WTC11 (cell line): ENCODE results near the gene PIGK. TPM values are rescaled to one million over a fixed set of nuclear protein-coding genes. Genes with fewer than 3 reads are reported as not detected.

Source experiments
- ATAC-seq: fragments of 200-7000 bp; cut with Tn5 transposase; 2 replicates; pipeline ENCODE4 v1.10.0; 2021; ENCODE audit warnings: mild to moderate bottlenecking, moderate library complexity
- CTCF ChIA-PET: fragments of 300-600 bp; sonication (Branson Sonifier 250); formaldehyde crosslinking; loops from one replicate; lab custom pipeline; 2021; ENCODE audit warnings: antibody characterized with exemption; lab: Charles Lee
- POLR2A ChIA-PET: fragments of 350-600 bp; sonication (Branson Sonifier 250); formaldehyde crosslinking; loops from one replicate; lab custom pipeline; 2021; ENCODE audit warnings: antibody characterized with exemption; lab: Charles Lee
- DNase-seq: peaks from one replicate; pipeline ENCODE4 v3.0.0; 2021; ENCODE audit warnings: low spot score
- H3K27ac Mint-ChIP-seq: 2 replicates; pipeline ENCODE4 v1.8.0; 2021; ENCODE audit warnings: mixed read lengths
- H3K27me3 Mint-ChIP-seq: 2 replicates; pipeline ENCODE4 v1.8.0; 2021; ENCODE audit warnings: low read depth, mild to moderate bottlenecking, moderate library complexity, mixed read lengths
- H3K36me3 Mint-ChIP-seq: 2 replicates; pipeline ENCODE4 v1.8.0; 2021; ENCODE audit warnings: mixed read lengths
- H3K4me1 Mint-ChIP-seq: 2 replicates; pipeline ENCODE4 v1.8.0; 2022; ENCODE audit warnings: mixed read lengths
- H3K4me3 Mint-ChIP-seq: 2 replicates; pipeline ENCODE4 v1.8.0; 2021; ENCODE audit warnings: mild to moderate bottlenecking, moderate library complexity, mixed read lengths
- H3K9me3 Mint-ChIP-seq: 2 replicates; pipeline ENCODE4 v1.8.0; 2021; ENCODE audit warnings: mixed read lengths
- CBFB ChIP-seq: sonication (generic); formaldehyde crosslinking; IDR thresholded peaks from 2 replicates; pipeline ENCODE4 v1.8.1; 2022; ENCODE audit warnings: mild to moderate bottlenecking, low read depth, missing genetic modification reagents
- ELF4 ChIP-seq: sonication (generic); formaldehyde crosslinking; IDR thresholded peaks from 2 replicates; pipeline ENCODE4 v1.8.1; 2022; ENCODE audit warnings: low read depth, mild to moderate bottlenecking, moderate library complexity, missing genetic modification reagents
- GABPB1 ChIP-seq: sonication (generic); formaldehyde crosslinking; IDR thresholded peaks from 2 replicates; pipeline ENCODE4 v1.8.1; 2023; ENCODE audit warnings: mild to moderate bottlenecking, missing genetic modification reagents
- JAZF1 ChIP-seq: fragments of 250-450 bp; sonication (Bioruptor Pico); IDR thresholded peaks from 2 replicates; pipeline ENCODE4 v1.9.0; 2021; ENCODE audit warnings: moderate library complexity, mild to moderate bottlenecking, inconsistent platforms
- MXD4 ChIP-seq: fragments of 250-450 bp; sonication (Bioruptor Pico); IDR thresholded peaks from 2 replicates; pipeline ENCODE4 v1.8.0; 2021; ENCODE audit warnings: mild to moderate bottlenecking, moderate library complexity, borderline replicate concordance
- OVOL2 ChIP-seq: fragments of 250-450 bp; sonication (Bioruptor Pico); IDR thresholded peaks from 2 replicates; pipeline ENCODE4 v1.9.0; 2021; ENCODE audit warnings: mild to moderate bottlenecking, borderline replicate concordance
- TEAD4 ChIP-seq: sonication (generic); formaldehyde crosslinking; IDR thresholded peaks from 2 replicates; pipeline ENCODE4 v1.8.0; 2022; ENCODE audit warnings: mild to moderate bottlenecking, missing genetic modification reagents
- TP53 ChIP-seq: sonication (generic); formaldehyde crosslinking; IDR thresholded peaks from 2 replicates; pipeline ENCODE4 v1.8.1; 2023; ENCODE audit warnings: mild to moderate bottlenecking, missing genetic modification reagents
- USF2 ChIP-seq: sonication (generic); formaldehyde crosslinking; IDR thresholded peaks from 2 replicates; pipeline ENCODE4 v1.8.1; 2023; ENCODE audit warnings: mild to moderate bottlenecking, missing genetic modification reagents, moderate library complexity
- ZBTB43 ChIP-seq: sonication (generic); formaldehyde crosslinking; IDR thresholded peaks from 2 replicates; pipeline ENCODE4 v1.8.1; 2023; ENCODE audit warnings: mild to moderate bottlenecking, missing genetic modification reagents
- ZMAT4 ChIP-seq: fragments of 250-450 bp; sonication (Bioruptor Pico); IDR thresholded peaks from 2 replicates; pipeline ENCODE4 v1.9.0; 2021; ENCODE audit warnings: mild to moderate bottlenecking
- ZNF416 ChIP-seq: fragments of 250-450 bp; sonication (Bioruptor Pico); IDR thresholded peaks from 2 replicates; pipeline ENCODE4 v1.9.0; 2021; ENCODE audit warnings: mild to moderate bottlenecking, inconsistent platforms
- ZNF512 ChIP-seq: sonication (generic); formaldehyde crosslinking; IDR thresholded peaks from 2 replicates; pipeline ENCODE4 v1.8.1; 2022; ENCODE audit warnings: missing genetic modification reagents, borderline replicate concordance
- total RNA-seq: library from RNA; stranded (reverse); gene quantifications from 3 replicates; pipeline ENCODE4 v1.2.3, GENCODE V29; 2021
- TF ChIP-seq, protein P1 (sequence below): fragments of 250-450 bp; sonication (Bioruptor Pico); conservative IDR thresholded peaks from 2 replicates; pipeline ENCODE4 v1.9.0; 2021; ENCODE audit warnings: mild to moderate bottlenecking
- TF ChIP-seq, protein P2 (sequence below): sonication (generic); formaldehyde crosslinking; IDR thresholded peaks from 2 replicates; pipeline ENCODE4 v1.8.1; 2023; ENCODE audit warnings: mild to moderate bottlenecking, missing genetic modification reagents

The PIGK gene
- total RNA-seq, 1 experiment from 2014 or later = 20.5 TPM

DNA sequence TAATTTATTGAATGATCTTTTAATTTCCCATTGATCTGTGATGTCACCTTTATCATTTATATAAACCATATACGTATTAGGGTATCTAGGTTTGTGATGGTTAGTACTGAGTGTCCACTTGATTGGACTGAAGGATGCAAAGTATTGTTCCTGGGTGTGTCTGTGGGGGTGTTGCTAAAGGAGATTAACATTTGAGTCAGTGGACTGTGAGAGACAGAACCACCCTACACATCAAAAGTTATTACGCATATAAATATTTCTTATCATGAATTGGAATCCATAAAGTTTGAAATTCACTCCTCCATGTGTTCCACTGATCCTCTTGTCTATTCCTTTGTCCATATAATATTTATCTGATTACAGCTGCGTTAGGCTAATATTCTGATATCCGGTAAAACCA lies 100.5 kb downstream of the PIGK start (continued):
- TF ChIP-seq, protein P1, sequence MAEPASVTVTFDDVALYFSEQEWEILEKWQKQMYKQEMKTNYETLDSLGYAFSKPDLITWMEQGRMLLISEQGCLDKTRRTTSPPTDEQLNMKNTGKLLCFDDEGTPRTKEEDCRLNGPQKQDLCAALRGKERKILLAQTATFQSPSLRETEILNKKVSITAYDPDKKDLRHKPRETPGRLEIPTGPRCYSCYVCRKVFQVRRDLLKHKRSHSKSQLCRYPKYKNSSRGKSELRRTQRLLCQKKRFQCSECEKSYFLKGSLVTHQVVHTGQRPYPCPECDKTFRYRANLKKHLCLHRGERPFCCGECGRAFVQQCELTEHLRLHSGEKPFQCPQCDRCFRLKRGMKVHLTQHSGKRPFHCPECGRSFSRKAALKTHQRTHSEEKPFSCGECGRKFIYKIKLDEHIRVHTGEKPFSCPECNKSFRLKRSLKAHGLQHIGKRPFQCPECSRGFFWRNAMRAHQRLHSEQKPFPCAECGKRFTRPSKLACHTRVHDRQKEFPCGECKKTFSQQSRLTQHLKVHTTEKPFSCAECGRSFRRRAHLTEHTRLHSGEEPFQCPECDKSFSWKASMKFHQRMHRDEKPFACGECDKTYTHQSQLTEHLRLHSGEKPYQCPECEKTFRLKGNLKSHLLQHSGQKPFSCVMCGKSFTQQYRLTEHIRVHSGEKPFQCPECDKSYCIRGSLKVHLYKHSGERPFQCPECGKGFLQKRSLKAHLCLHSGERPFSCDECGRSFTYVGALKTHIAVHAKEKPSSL = no peak
- TF ChIP-seq GABPB1 (CRISPR knock-in tag) = no peak
- TF ChIP-seq ZNF416 (CRISPR knock-in tag) = no peak

- peaks cover 3% of the 10 kb centered on the region; the same call in 1 of the 2 replicates for H3K36me3 Mint-ChIP-seq
- no peak overlapping the region for H3K4me3 Mint-ChIP-seq
- ChIA-PET POLR2A (no interaction called here), CTCF (no interaction called here)
- no peaks in the 10 kb centered on the region for H3K4me1 Mint-ChIP-seq
- no peaks in the 10 kb centered on the region for H3K27me3 Mint-ChIP-seq
- DNase-seq = no peak
- TF ChIP-seq, protein P1 = no peak
- TF ChIP-seq ZBTB43 (CRISPR knock-in tag) (no peak), TP53 (CRISPR knock-in tag) (no peak), MXD4 (no peak), ZNF512 (no peak), TEAD4 (CRISPR knock-in tag) (no peak), CBFB (CRISPR knock-in tag) (no peak), ZMAT4 (CRISPR knock-in tag) (no peak), ELF4 (CRISPR knock-in tag) (no peak), OVOL2 (CRISPR knock-in tag) (no peak), USF2 (CRISPR knock-in tag) (no peak), JAZF1 (CRISPR knock-in tag) (no peak)
- TF ChIP-seq, protein P2, sequence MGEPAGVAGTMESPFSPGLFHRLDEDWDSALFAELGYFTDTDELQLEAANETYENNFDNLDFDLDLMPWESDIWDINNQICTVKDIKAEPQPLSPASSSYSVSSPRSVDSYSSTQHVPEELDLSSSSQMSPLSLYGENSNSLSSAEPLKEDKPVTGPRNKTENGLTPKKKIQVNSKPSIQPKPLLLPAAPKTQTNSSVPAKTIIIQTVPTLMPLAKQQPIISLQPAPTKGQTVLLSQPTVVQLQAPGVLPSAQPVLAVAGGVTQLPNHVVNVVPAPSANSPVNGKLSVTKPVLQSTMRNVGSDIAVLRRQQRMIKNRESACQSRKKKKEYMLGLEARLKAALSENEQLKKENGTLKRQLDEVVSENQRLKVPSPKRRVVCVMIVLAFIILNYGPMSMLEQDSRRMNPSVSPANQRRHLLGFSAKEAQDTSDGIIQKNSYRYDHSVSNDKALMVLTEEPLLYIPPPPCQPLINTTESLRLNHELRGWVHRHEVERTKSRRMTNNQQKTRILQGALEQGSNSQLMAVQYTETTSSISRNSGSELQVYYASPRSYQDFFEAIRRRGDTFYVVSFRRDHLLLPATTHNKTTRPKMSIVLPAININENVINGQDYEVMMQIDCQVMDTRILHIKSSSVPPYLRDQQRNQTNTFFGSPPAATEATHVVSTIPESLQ (CRISPR knock-in tag) = no peak
- H3K9me3 Mint-ChIP-seq = no peaks in the 10 kb centered on the region
- peak overlapping the region; percentile 25; the same call in 1 of the 2 replicates for H3K27ac Mint-ChIP-seq
- no peak for ATAC-seq
Observed at GRCh38 chr1:77104672-77105071, 114.6 kb downstream of the PIGK start.
